ENCODE results near the gene PCK1. TPM values are rescaled to one million over a fixed set of nuclear protein-coding genes. Genes with fewer than 3 reads are reported as not detected.

PCK1 gene
- total RNA-seq, 1 donor: not detected

DNA sequence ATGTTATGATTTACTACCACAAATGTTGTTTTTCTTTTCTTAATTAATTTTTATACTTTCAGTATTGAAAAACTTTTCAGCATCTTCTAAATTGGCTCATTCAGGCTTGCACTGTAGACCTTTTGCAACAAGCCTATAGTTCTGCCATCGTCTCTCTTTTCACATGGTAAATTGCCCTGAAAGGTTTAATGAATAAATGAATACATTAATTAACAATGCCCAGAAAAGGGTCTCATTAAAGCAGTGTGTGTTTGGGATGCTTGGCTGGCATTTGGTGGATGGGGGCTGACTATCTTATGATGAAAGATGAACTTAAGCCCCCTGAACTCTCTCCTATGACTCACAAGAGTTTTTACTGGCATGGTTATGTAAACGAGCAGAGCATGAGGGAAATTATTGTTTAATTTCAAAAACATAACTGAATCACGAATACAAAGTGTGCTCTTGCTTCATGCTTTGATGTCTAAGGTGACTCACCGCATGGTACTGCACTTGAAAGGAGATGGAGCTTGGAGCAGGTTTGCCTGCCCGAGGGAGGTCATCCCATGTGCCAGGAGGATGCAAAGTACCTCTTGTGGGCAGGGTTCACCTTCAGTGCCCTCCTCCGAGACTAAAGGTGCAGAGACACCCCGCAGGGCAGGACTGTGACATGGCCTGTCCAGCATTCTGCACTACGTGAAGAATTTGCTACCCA, 13.8 kb upstream of the PCK1 start:
- H3K27me3 ChIP-seq (ENCODE audit: insufficient read depth, low read length): peaks cover 31% of the 10 kb centered on the region
- no peak overlapping the region for H3K27ac ChIP-seq (ENCODE audit: low read depth, low read length)
- no peaks in the 10 kb centered on the region for H3K79me2 ChIP-seq (ENCODE audit: insufficient read depth, low read length)
- no peak overlapping the region for H3K4me2 ChIP-seq (ENCODE audit: insufficient read depth, low read length)
- H3K4me3 ChIP-seq (ENCODE audit: insufficient read depth, low read length): no peak overlapping the region
- H3K9me3 ChIP-seq (ENCODE audit: low read depth, low read length): no peaks in the 10 kb centered on the region
- no peaks in the 10 kb centered on the region for H3K4me1 ChIP-seq (ENCODE audit: insufficient read depth, low read length)
- no peak for DNase-seq (ENCODE audit: insufficient read length, low spot score, missing footprints)
- no peaks in the 10 kb centered on the region for H3K36me3 ChIP-seq (ENCODE audit: insufficient read depth, low read length)
- H4K20me1 ChIP-seq (ENCODE audit: insufficient read depth, low read length): no peaks in the 10 kb centered on the region
- H2AFZ ChIP-seq (ENCODE audit: low read length): no peak overlapping the region
- TF ChIP-seq, protein P1, sequence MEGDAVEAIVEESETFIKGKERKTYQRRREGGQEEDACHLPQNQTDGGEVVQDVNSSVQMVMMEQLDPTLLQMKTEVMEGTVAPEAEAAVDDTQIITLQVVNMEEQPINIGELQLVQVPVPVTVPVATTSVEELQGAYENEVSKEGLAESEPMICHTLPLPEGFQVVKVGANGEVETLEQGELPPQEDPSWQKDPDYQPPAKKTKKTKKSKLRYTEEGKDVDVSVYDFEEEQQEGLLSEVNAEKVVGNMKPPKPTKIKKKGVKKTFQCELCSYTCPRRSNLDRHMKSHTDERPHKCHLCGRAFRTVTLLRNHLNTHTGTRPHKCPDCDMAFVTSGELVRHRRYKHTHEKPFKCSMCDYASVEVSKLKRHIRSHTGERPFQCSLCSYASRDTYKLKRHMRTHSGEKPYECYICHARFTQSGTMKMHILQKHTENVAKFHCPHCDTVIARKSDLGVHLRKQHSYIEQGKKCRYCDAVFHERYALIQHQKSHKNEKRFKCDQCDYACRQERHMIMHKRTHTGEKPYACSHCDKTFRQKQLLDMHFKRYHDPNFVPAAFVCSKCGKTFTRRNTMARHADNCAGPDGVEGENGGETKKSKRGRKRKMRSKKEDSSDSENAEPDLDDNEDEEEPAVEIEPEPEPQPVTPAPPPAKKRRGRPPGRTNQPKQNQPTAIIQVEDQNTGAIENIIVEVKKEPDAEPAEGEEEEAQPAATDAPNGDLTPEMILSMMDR (IDR thresholded peaks at IDR 0.05; ENCODE audit: extremely low read depth, low read depth, low read length): no peak

- H2AFZ ChIP-seq (ENCODE audit: low read length): no peak overlapping the region
- TF ChIP-seq, protein P1 (IDR thresholded peaks at IDR 0.05; ENCODE audit: extremely low read depth, low read depth, low read length): no peak
- H3K9me3 ChIP-seq (ENCODE audit: low read depth, low read length): no peaks in the 10 kb centered on the region
- no peaks in the 10 kb centered on the region for H3K36me3 ChIP-seq (ENCODE audit: insufficient read depth, low read length)
- no peak overlapping the region for H3K4me2 ChIP-seq (ENCODE audit: insufficient read depth, low read length)
- no peaks in the 10 kb centered on the region for H3K4me1 ChIP-seq (ENCODE audit: insufficient read depth, low read length)
- H3K4me3 ChIP-seq (ENCODE audit: insufficient read depth, low read length): no peak overlapping the region
- H3K27ac ChIP-seq (ENCODE audit: low read depth, low read length): no peak overlapping the region
- no peaks in the 10 kb centered on the region for H4K20me1 ChIP-seq (ENCODE audit: insufficient read depth, low read length)
- H3K27me3 ChIP-seq (ENCODE audit: insufficient read depth, low read length): peaks cover 30% of the 10 kb centered on the region
- H3K79me2 ChIP-seq (ENCODE audit: insufficient read depth, low read length): no peaks in the 10 kb centered on the region
- no peak for DNase-seq (ENCODE audit: insufficient read length, low spot score, missing footprints)
Measured at GRCh38 chr20:57548177-57549058, 12.5 kb upstream of the PCK1 start.

DNA sequence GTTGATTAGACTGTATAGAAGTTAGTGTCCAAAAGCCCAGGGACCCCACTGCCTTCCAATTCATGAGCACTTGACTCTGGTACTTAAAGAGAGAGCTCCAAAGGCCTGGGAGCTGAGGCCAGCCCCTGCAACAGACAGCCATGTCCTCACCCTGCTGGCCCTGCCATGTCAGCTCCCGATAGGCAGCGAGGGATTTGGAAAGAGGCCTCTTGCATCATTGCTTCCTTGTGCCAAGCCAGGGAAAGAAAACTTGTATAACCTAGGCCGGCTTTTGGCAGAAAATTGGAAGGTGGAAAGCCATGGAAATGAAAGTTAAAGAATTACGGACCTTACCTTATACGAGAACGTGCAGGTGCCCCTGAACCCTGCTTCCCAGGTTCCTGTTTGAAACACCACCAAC, 8.4 kb upstream of the PCK1 start:
- Histone ChIP-seq H3K9me3 (ENCODE audit: low read depth, low read length) (no peaks in the 10 kb centered on the region), H3K4me1 (ENCODE audit: insufficient read depth, low read length) (no peaks in the 10 kb centered on the region), H3K4me3 (ENCODE audit: insufficient read depth, low read length) (no peak overlapping the region), H3K36me3 (ENCODE audit: insufficient read depth, low read length) (no peaks in the 10 kb centered on the region), H2AFZ (ENCODE audit: low read length) (no peak overlapping the region), H3K27me3 (ENCODE audit: insufficient read depth, low read length) (peaks cover 27% of the 10 kb centered on the region), H3K4me2 (ENCODE audit: insufficient read depth, low read length) (no peak overlapping the region), H4K20me1 (ENCODE audit: insufficient read depth, low read length) (no peaks in the 10 kb centered on the region), H3K79me2 (ENCODE audit: insufficient read depth, low read length) (no peaks in the 10 kb centered on the region), H3K27ac (ENCODE audit: low read depth, low read length) (no peak overlapping the region)
- DNase-seq (ENCODE audit: insufficient read length, low spot score, missing footprints): no peak
- TF ChIP-seq, protein P1 (IDR thresholded peaks at IDR 0.05; ENCODE audit: extremely low read depth, low read depth, low read length): no peak
